ENCODE measurements around the gene TMEM176A.
"Not testable (repeated sequence)": the region's sequence is repeated elsewhere in the genome, so short reads cannot be mapped to it uniquely, and the experiment has no call there.

TMEM176A gene

GRCh38 chr7:150800581-150801241, at the start of gene TMEM176A:
Gene TMEM176A (plus strand): TSS chr7:150800769. CDS start chr7:150801551, 782 bp downstream.
- DNase-seq = no peak

GRCh38 chr7:150751702-150752101, 48.9 kb upstream of the TMEM176A start:
- no peak for DNase-seq

GRCh38 chr7:150753239-150753638, 47.3 kb upstream of the TMEM176A start:
- DNase-seq = no peak

DNA sequence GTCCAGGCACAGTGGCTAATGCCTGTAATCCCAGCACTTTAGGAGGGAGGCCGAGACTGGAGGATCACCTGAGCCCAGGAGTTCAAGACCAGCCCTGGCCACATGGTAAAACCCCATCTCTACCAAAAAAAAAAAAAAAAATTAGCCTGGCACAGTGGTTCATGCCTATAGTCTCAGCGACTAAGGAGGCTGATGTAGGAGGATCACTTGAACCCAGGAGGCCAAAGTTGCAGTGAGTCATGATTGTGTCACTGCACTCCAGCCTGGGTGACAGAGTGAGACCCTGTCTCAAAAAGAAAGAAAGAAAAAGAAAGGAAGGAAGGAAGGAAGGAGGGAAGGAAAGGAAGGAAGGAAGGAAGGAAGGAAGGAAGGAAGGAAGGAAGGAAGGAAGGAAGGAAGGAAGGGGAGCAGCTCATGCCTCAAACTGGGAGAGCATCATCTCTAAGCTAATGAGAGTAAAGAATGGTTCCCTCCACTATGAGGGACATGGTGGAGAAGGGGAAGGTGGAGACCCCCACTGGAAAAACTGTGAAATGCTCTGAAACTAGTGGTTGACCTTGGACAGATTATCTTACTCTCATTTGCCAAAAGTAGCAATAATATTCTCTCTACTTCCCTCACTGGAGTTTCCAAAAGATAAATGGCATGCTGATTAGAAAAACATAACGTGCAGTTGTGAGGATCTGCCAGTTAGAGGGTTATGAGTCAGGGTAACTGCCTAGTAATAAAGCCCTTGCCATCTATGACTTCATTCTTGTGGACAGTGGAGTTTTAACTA, 46.6 kb upstream of the TMEM176A start:
- DNase-seq = no peak

- DNase-seq = no peak
Observed at GRCh38 chr7:150754951-150755350, 45.6 kb upstream of the TMEM176A start.

- no peak for DNase-seq
Observed at GRCh38 chr7:150755473-150756099, 45.0 kb upstream of the TMEM176A start.

DNA sequence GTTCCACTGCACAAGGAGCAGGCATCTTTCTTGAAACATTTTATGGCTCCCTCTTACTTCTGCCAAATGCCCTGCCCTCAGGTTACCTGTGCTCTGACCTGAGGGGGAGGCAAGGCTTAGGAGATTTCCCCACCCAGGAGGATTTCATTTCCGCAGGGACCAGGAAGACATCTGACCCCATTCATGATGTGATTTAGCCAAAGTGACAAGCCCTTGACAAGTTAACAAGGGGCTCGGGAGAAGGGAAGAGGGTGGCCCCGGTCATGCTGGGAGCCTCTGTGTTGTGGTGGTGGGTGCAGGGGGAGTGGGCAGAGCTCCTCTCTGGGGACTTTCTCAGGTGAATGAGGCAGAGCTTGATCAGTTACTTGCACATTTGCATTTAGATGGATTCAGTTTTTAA, 44.4 kb upstream of the TMEM176A start:
- DNase-seq = no peak

DNA sequence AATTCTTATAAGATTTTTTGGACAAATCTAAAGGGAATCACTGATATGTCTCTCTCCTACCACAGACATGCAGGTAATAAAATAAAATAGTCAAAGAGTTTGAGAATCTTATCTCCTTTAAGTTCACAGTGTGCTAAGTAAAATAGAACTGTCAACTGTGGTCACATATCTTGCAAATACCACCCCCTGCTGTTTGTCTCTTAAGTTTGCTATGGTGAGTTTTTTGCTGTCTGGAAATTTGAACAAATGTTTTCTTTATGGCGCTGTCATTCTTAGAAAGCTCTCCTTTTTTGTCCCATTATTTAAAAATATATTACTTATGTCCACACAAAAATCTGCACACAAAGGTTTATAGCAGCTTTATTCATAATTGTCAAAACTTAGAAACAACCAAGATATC, 43.7 kb upstream of the TMEM176A start:
- DNase-seq = no peak

DNA sequence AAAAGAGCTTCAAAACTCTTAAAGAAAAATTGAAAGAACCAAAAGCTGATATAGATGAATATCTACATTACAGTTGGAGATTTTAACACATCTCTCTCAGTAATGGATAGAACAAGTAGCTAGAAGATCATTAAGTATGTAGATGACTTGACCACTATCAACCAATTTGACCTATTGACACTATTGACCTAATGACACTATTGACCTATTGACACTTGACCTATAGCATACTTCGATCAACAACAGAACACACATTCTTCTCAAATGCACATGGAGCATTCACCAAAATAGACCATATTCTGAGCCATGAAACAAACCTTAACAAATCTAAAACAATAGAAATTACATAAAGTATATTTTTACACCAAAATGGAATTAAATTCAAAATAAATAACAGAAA, 41.1 kb upstream of the TMEM176A start:
- DNase-seq = no peak

- no peak for DNase-seq
Observed at GRCh38 chr7:150766334-150766709, 34.2 kb upstream of the TMEM176A start.

DNA sequence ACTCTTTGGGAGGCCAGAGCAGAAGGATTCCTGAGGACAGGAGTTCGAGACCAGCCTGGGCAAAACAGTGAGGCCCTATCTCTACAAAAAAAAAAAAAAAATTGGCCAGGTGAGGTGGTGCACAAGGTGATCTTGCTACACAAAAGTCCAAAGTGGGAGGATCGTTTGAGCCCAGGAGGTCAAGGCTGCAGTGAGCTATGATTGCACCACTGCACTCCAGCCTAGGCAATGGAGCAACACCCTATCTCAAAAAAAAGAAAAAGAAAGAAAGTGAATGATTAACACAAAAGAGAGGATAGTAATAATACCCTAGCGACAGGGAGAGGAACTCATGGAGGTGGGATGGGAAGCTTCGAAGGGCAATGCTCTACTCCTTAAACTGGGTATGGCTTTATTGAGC, 30.8 kb upstream of the TMEM176A start:
- no peak for DNase-seq

GRCh38 chr7:150774131-150774530, 26.4 kb upstream of the TMEM176A start:
- not testable (repeated sequence) for DNase-seq

GRCh38 chr7:150778014-150778737, 22.4 kb upstream of the TMEM176A start:
- DNase-seq = no peak

GRCh38 chr7:150778738-150779301, 21.7 kb upstream of the TMEM176A start:
- peak; percentile 70 for DNase-seq

DNA sequence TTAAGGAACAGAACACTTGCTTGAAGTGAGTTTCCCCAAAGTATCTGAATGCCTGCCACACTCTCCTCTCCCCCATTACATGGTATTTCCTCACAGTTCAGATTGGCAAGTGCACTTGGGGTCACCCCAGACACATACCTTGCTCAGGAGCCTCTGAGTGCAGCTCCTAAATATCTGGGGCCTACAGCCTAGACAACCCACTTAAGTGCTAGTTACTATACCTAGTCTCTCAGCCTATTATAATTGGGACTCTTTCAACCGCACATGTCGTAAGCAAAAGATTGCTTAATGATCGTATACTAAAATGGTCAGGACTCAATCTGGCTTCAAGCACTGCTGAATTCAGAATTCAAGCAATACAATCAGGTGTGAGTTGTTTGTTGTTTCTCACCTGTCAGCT, 20.3 kb upstream of the TMEM176A start:
- DNase-seq = no peak

GRCh38 chr7:150781103-150781502, 19.5 kb upstream of the TMEM176A start:
- DNase-seq = no peak

DNA sequence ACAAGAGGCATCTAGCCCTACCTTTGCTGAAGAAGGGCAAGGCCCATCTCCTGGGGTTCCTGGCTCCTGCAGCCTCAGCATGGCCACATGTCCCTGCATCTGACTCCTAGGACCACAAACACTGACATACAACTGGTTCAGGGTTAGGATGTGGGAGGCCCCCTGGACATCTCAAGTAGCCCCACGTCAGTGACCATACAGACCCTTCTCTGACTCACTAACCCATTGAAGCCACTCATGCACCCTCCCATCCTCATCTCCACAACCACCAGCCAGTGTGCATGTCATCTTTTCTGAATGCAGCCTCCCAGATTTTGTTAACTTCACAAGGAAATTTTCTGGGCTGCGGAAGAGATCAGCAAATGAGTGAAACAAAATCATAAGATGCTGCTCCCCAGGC, 18.6 kb upstream of the TMEM176A start:
- DNase-seq = no peak

DNA sequence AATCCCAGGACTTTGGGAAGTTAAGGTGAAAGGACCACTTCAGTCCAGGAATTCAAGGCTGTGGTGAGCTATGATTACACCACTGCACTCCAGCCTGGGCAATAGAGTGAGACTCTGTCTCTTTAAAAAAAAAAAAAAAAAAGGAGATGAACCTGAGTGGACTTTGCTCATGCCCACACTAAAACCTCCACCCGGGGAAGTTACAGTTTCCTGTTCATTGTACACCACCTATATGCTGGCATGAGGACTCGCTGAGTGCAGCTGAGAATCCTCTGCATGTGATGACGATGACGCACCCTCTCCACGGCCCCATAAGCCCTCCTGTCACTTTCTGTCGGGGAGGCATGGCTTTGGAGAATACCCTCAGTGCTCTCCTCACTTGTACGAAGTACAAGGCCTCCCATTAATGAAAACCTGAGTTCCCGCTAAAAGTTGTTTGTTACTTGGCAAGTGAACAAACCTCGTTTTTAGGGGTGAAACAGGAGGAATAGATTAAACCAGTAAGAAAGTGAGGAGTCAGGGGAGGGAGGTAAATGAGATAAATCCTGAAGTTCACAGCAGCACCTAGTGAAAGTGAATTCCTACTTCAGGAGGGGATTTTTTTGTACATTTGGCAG, 16.3 kb upstream of the TMEM176A start:
- no peak for DNase-seq

DNA sequence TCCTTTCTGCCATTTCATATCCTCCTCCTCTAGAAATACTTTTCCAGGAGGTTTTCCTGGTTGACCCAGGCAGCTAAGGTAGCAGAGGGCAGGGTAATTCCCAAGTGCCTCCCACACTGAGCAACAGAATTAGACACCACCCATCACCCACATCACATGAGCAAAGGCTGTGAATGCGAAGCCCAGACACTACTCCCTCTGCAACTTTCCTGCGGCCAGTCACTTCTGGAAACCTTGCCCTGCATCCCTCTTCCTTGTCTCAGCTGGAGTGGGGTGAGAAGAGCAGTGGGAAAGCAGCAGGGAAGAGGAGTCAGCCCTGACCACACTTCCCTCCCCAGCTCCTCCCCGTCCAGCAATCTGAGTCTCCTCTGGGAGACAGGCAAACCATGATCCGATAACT, 15.6 kb upstream of the TMEM176A start:
- no peak for DNase-seq

GRCh38 chr7:150787321-150788281, 13.0 kb upstream of the TMEM176A start:
- DNase-seq = no peak

Measured in kidney glomerular epithelial cell (primary cell).